GM12878 (cell line): ENCODE results near the gene ZSCAN10.
A peak's percentile ranks its signal among the peaks of the same experiment; 100 is the strongest.

Source experiments
- BCLAF1 ChIP-seq: fragments of 450-650 bp; IDR thresholded peaks from 2 replicates; pipeline ENCODE4 v1.6.1; 2017; ENCODE audit warnings: antibody characterized with exemption, mild to moderate bottlenecking, moderate library complexity
- CTCF ChIP-seq, 3 experiments: IDR thresholded peaks in 2 of 3; conservative IDR thresholded peaks in 1 of 3; 2 replicates each; pipeline ENCODE4 v1.5.1; 2011; ENCODE audit warnings: low read depth in 3 of 3, low read length in 3 of 3, mild to moderate bottlenecking in 3 of 3, control low read depth in 2 of 3, moderate library complexity in 2 of 3, inconsistent platforms in 1 of 3, mixed read lengths in 1 of 3; ENCODE audit not compliant: control insufficient read depth in 2 of 3, insufficient read depth in 1 of 3; ENCODE audit errors: extremely low read depth in 1 of 3
- DPF2 ChIP-seq: fragments of 450-650 bp; IDR thresholded peaks from 2 replicates; pipeline ENCODE4 v1.6.1; 2017; ENCODE audit warnings: mild to moderate bottlenecking
- POLR2A ChIP-seq: IDR thresholded peaks from 2 replicates; pipeline ENCODE4 v1.6.1; 2011; ENCODE audit warnings: low read depth, mild to moderate bottlenecking, low read length
- RBBP5 ChIP-seq: fragments of 200-600 bp; sonication (generic); conservative IDR thresholded peaks from 2 replicates; pipeline ENCODE4 v1.6.1; 2016
- SRF ChIP-seq, 2 experiments: IDR thresholded peaks; 2 replicates each; pipeline ENCODE4 v1.6.1; 2011; ENCODE audit warnings: low read depth in 2 of 2, low read length in 2 of 2, mild to moderate bottlenecking in 1 of 2, moderate library complexity in 1 of 2

GRCh38 chr16:3058139-3059030 lies 40.7 kb downstream of the ZSCAN10 start:
- TF ChIP-seq POLR2A (no peak), SRF (IDR thresholded peaks at IDR 0.05; ENCODE audit: low read depth in 2 of 2, low read length in 2 of 2) (no peak), RBBP5 (no peak), DPF2 (no peak), BCLAF1 (no peak), CTCF (IDR thresholded peaks at IDR 0.05 in 2 of 3, conservative IDR thresholded peaks at IDR 0.05 in 1 of 3; ENCODE audit: control insufficient read depth in 2 of 3, extremely low read depth in 1 of 3, insufficient read depth in 1 of 3, low read depth in 3 of 3, low read length in 3 of 3) (peak in 2 of 3 experiments; percentile 49 to 59; a peak in 5 of 6 replicates)
